Endometrium (tissue), 2 donors: ENCODE data around the gene TYROBP.
"Not testable (repeated sequence)": the region's sequence is repeated elsewhere in the genome, so short reads cannot be mapped to it uniquely, and the experiment has no call there.

ENCODE experiments used
- FAIRE-seq: peaks from 2 replicates; lab custom pipeline; 2012; peaks lifted over from hg19 to GRCh38; lab: Jason Lieb, UNC
- donor health status: control.
- donor health status: control.

TYROBP gene

GRCh38 chr19:35899547-35900214, 8.4 kb downstream of the TYROBP start:
- FAIRE-seq: no peak

GRCh38 chr19:35898499-35898809, 9.6 kb downstream of the TYROBP start:
- FAIRE-seq: no peak

GRCh38 chr19:35897706-35898451, 10.2 kb downstream of the TYROBP start:
- no peak for FAIRE-seq

DNA sequence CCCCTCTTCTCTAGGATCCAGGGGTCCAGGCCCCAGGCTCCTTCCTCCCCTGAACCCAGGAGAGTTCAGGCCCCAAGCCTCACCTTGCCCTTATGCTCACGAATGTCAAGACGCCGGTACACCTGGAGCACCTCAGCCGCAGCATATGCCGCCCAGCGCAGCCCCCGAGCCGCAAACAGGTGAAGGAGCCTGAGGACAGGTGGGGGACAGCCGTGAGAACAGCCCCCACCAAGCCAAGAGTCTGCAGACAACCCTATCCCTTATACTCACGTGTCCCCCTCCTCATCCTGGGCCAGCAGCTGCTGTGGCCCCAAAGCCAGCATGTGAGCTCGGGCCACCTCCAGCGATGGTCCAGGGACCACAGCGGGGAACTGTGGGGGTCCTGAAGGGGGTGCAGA, 11.5 kb downstream of the TYROBP start:
- no peak for FAIRE-seq

DNA sequence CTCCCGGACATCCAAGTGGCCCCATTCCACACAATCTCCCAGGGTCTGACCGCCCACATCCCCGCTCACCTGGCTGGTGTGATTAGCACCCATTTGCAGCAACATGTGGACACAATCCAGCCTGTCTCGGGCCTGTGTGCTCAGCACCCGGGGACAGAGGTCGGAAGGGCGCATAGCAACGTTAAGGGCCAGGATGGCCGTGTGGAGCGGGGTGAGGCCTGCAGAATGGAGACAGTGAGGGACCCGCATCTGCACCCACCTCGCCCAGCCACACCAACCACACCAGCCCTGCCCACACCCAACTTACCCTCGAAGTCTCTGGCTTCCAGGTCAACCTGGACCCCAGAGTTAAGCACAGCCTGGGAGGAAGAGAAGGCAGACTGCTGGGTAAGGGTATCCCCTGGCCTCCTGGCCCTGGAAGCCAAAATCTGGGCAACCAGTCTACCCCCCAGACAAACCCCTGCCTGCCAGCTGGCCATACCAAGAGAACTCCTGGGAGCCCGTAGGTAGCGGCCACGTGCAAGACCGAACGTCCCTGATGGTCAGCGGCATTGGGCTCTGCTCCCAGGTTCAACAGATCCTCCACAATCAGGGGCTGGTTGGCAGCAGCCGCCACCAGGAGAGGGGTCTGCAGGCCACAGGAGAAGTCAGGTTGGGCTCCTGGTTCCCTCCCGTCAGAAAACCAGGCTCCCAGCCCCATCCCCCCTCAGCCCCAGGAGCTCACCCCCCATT, 12.0 kb downstream of the TYROBP start:
- no peak for FAIRE-seq

DNA sequence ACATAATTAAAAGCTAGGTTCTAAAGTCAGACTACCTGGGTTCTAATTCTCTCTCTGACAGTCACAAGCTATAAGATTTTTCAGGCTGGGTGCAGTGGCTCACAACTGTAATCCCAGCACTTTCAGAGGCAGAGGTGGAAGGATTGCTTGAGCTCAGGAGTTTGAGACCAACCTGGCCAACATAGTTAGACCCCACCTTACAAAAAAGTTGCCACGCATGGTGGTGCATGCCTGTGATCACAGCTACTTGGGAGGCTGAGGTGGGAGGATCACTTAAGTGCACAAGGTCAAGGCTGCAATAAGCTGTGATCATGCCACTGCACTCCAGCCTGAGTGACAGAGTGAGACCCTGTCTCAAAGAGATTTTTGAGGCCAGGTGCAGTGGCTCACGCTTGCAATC, 13.8 kb downstream of the TYROBP start:
- FAIRE-seq: no peak

- FAIRE-seq: not testable (repeated sequence)
Observed at GRCh38 chr19:35891819-35892218, 16.3 kb downstream of the TYROBP start.

DNA sequence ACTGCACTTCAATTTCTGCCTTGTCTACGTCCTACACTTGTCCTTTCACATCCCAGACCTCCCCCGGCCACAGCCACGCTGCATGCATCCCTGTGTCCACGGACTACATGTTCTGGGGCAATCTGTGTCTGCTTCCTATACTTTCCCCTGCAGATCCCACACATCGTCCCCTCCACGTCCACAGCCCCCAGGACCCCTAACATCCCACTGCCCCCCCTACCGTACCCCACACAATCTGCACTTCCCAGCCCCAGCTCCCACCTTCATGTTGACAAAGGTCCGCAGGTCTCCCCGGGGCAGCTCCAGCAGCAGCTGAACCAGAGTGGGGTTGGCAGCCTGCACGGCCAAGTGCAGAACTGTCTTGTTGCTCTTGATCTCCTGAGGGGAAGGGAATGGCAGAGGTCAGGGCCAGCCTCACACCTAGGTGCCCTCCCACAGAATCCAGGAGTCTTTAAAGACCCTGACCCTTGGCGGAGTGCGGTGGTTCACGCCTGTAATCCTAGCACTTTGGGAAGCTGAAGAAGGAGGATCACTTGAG, 17.9 kb downstream of the TYROBP start:
- FAIRE-seq: no peak

DNA sequence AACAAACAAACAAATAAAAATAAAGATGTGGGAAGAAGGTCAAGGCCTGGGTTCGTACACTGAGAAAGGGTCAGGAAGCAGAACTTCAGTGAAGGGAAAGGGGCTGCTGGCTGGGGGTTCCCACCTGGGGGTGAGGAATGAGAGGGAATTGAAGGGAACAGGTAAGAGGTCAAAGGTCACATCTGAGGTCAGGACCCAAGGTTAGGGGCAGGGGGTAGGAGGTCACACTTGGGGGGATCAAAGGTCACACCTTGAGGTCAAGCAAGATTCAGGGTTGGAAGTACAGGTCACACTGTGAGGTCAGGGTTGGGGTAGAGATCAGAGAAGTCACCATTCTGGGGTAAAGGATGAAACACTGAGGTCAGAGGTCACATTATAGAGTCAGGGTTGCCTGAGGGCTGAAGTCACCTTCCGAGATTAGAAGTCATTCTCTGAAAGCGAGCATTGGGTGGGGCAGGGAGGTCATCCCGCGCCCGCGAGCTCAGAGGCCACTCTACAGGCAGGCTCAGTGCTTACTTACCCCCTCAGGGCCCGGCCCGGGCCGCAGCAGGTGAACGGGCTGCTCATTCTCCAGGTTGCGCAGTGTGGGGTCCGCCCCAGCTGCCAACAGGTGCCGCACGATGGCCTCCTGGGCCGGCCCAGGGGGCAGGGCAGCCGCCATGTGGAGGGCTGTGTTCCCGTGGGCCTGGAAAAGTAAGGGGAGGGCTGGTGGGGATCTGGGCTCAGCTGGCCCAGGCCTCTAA, 18.6 kb downstream of the TYROBP start:
- FAIRE-seq: no peak

- FAIRE-seq: no peak
Observed at GRCh38 chr19:35888398-35888797, 19.7 kb downstream of the TYROBP start.

DNA sequence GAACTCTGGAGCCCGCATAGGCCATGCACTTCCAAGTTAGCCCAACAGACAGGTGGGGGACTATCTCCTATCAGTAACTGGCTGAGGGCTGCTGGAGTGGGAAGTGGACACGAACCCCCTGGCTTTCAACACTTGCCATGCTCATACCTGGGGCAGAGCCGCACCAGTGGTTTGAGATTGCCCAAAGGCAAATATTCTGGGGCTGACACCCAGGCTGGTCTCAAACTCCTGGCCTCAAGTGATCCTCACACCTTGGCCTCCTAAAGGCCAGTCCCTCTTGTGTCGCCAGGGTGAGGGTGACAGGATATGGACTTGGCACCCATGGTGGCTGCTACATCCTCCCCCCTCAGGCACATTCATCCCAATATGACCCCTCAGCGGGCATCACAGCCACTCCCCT, 20.9 kb downstream of the TYROBP start:
- FAIRE-seq: no peak

DNA sequence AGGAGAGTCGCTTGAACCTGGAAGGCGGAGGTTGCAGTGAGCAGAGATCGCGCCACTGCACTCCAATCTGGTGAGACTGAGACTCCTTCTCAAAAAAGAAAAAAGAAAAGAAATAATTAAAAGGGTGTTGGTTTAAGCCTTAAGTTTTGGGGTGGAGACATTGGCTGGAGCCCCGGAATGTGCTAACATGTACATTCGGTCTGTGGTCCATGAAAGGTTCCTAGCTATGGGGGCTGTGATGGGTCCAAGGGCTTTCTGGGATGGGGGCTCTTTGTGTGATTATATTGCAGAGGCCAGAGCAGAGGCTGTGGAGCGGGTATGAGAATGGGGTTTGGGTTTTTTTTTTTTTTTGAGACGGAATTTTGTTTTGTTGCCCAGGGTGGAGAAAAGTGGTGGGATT, 22.2 kb downstream of the TYROBP start:
- FAIRE-seq: no peak

DNA sequence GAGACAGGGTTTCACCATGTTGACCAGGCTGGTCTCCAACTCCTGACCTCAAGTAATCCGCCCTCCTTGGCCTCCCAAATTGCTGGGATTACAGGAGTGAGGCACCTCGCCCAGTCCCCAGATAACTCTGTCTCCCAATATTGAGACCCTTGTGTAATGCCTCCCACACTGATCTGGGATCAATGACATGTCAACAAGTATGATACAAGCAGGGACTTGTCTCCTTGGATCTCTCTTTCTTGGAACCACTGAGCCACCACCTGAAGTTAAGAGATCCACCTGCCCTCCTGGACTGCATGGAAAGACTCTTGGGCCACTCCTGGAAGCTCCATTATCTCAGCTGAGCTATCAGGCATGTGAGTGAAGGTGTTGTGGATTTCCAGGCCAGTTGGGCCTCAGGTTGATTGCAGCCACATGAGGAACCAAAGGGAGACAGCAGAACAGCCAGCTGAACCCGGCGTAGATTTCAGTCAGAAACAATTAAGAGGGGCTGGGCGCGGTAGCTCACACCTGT, 22.8 kb downstream of the TYROBP start:
- no peak for FAIRE-seq

DNA sequence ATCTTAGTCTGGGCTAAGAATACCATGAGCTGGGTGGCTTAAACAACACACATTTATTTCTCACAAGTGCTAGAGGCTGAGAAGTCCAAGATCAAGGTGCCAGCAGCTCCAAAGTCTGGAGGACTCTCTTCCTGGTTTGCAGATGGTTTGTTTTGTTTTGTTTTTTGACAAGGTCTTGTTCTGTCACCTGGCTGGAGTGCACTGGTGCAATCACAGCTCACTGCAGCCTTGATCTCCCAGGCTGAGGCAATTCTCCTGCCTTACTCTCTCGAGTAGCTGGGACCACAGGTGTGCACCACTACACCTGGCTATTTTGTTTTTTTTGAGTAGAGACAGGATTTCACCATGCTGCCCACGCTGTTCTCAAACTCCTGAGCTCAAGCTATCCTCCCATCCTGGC, 24.2 kb downstream of the TYROBP start:
- FAIRE-seq: no peak

DNA sequence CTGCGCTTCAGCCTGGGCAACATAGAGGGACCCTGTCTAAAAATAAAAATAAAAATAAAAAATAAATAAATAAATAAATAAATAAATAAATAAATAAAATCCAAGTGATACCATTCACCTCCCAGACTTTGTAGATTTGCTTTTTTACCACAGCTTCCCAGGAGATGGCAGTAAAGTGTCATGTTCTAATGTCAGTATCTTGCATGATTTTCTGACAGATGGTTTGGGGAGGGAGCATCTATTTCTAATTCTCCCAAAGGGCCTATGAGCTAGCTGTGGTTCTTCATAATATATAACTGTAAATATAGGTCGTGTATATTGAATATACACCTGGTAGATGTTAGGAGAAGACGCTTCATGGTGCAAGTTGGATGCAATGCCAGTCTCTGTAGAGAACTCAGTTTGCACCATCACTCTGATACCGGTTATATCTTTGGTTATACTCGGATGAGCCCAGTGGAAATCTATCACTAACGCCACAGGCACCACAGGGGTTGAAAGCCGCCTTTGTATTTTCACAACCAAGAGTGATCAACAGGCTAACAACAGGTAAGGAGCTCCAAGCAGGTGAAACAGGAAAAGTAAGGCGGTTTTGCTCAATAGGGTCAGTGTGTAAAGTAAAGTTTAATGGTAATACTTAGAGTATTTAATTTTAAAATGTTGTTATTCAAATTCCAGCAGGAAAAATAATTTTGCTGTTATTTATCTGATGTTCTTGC, 25.8 kb downstream of the TYROBP start:
- peak; percentile 92 for FAIRE-seq

DNA sequence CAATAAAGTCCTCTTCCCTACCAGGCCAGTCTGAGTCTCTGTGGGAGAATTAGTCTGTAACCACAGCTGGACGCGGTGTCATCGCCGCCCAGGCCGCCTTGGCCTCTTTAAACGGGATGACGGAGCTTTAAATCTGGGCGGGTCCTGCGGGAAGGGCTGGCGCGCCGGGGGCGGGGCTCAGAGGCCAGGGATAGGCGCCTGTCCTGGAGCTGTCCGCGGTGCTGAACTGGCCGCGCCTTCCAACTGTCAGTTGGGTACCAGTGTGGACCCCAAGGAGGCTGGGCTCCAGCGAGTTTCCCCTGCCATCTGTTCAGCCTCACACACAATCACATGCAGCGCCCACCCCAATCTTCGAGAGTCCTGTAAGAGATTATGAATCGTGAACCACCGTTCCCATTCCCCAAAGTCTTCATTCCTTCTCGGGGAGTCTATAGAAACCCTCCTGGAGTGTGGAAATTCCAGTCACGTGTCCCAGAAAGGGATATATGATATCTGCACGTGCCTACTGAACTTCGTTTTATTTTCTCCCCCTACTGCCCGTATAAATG, 28.3 kb downstream of the TYROBP start:
- FAIRE-seq: peak; percentile 41

GRCh38 chr19:35879068-35879467, 29.0 kb downstream of the TYROBP start:
- no peak for FAIRE-seq

GRCh38 chr19:35874392-35874930, 33.6 kb downstream of the TYROBP start:
- no peak for FAIRE-seq

GRCh38 chr19:35872180-35872579, 35.9 kb downstream of the TYROBP start:
- FAIRE-seq: no peak

- FAIRE-seq: no peak
Observed at GRCh38 chr19:35871611-35872010, 36.5 kb downstream of the TYROBP start.

DNA sequence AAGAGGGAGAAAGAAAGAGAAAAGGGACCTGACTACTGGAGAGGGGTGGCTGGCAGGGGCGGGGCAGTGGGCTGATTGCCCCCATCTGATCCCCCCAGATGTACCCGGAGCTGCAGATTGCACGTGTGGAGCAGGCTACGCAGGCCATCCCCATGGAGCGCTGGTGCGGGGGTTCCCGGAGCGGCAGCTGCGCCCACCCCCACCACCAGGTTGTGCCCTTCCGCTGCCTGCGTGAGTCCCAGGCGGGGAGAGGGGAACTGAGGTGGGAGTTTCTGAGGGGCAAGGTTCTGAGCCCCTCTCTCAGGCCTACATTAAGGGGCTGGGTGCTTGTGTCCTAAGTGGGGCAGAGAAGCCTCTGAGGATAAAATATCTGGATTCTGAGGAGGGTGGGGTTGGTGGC, 37.3 kb downstream of the TYROBP start:
- no peak for FAIRE-seq
